ENCODE measurements around the gene UBIAD1.
"Not testable (repeated sequence)": the region's sequence is repeated elsewhere in the genome, so short reads cannot be mapped to it uniquely, and the experiment has no call there.

The UBIAD1 gene

GRCh38 chr1:11298390-11299224 lies 25.6 kb downstream of the UBIAD1 start:
- no peaks in the 10 kb centered on the region for H3K27me3 ChIP-seq
- no peak overlapping the region for H3K27ac ChIP-seq
- peaks cover 17% of the 10 kb centered on the region for H3K36me3 ChIP-seq
- no peak overlapping the region for H3K4me3 ChIP-seq (ENCODE audit: low read depth in 1 of 2, low read length in 1 of 2)
- no peaks in the 10 kb centered on the region for H3K4me1 ChIP-seq (ENCODE audit: control insufficient read depth in 1 of 2, insufficient read depth in 1 of 2, low read depth in 1 of 2, low read length in 1 of 2)
- no peaks in the 10 kb centered on the region for H3K9me3 ChIP-seq
- no peak for TF ChIP-seq CTCF (IDR thresholded peaks at IDR 0.05)

DNA sequence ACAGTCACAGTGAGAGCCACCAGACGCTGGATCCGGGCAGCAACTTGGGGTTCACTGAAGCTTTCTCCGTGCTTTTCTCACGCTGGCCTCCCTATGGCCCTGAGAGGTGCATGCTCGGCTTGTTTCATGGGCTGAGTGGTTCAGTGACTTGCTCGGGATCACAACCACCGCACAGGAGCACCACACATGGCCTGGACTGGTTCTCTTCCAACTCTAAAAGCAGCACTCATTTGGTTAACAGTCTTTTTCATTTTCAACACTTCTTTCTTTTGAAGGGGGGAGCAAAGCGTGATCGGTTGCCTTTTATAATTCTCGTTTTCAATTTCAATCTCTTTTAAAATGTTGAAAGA lies 26.2 kb downstream of the UBIAD1 start:
- no peaks in the 10 kb centered on the region for H3K27me3 ChIP-seq
- no peak overlapping the region for H3K4me3 ChIP-seq (ENCODE audit: low read depth in 1 of 2, low read length in 1 of 2)
- H3K4me1 ChIP-seq (ENCODE audit: control insufficient read depth in 1 of 2, insufficient read depth in 1 of 2, low read depth in 1 of 2, low read length in 1 of 2): no peaks in the 10 kb centered on the region
- peaks cover 17% of the 10 kb centered on the region for H3K36me3 ChIP-seq
- TF ChIP-seq CTCF (IDR thresholded peaks at IDR 0.05): no peak
- no peak overlapping the region for H3K27ac ChIP-seq
- no peaks in the 10 kb centered on the region for H3K9me3 ChIP-seq

GRCh38 chr1:11301601-11302000 lies 28.6 kb downstream of the UBIAD1 start:
- H3K27ac ChIP-seq: no peak overlapping the region
- no peaks in the 10 kb centered on the region for H3K9me3 ChIP-seq
- H3K4me3 ChIP-seq (ENCODE audit: low read depth in 1 of 2, low read length in 1 of 2): no peak overlapping the region
- no peaks in the 10 kb centered on the region for H3K4me1 ChIP-seq (ENCODE audit: control insufficient read depth in 1 of 2, insufficient read depth in 1 of 2, low read depth in 1 of 2, low read length in 1 of 2)
- H3K27me3 ChIP-seq: no peaks in the 10 kb centered on the region
- no peak for TF ChIP-seq CTCF (IDR thresholded peaks at IDR 0.05)
- no peaks in the 10 kb centered on the region for H3K36me3 ChIP-seq

- H3K4me1 ChIP-seq (ENCODE audit: control insufficient read depth in 1 of 2, insufficient read depth in 1 of 2, low read depth in 1 of 2, low read length in 1 of 2): no peaks in the 10 kb centered on the region
- H3K36me3 ChIP-seq: no peaks in the 10 kb centered on the region
These were observed 29.4 kb downstream of the UBIAD1 start for GRCh38 chr1:11302366-11302765.

DNA sequence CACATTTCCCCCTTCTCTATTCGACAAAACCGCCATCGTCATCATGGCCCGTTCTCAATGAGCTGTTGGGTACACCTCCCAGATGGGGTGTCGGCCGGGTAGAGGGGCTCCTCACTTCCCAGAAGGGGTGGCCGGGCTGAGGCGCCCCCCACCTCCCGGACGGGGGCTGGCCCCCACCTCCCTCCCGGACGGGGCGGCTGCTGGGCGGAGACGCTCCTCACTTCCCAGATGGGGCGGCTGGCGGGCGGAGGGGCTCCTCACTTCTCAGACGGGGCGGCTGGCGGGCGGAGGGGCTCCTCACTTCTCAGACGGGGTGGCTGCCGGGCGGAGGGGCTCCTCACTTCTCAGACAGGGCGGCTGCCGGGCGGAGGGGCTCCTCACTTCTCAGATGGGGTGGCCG lies 32.5 kb downstream of the UBIAD1 start:
- H3K27me3 ChIP-seq; H3K9me3 ChIP-seq; H3K36me3 ChIP-seq; H3K4me3 ChIP-seq (ENCODE audit: low read depth in 1 of 2, low read length in 1 of 2); H3K27ac ChIP-seq; H3K4me1 ChIP-seq (ENCODE audit: control insufficient read depth in 1 of 2, insufficient read depth in 1 of 2, low read depth in 1 of 2, low read length in 1 of 2): not testable (repeated sequence)

More at GRCh38 chr1:11302366-11302765, 29.4 kb downstream of the UBIAD1 start:
- Histone ChIP-seq H3K27me3 (no peaks in the 10 kb centered on the region), H3K4me3 (ENCODE audit: low read depth in 1 of 2, low read length in 1 of 2) (no peak overlapping the region), H3K27ac (no peak overlapping the region), H3K9me3 (no peaks in the 10 kb centered on the region)
- TF ChIP-seq CTCF (IDR thresholded peaks at IDR 0.05): no peak

DNA sequence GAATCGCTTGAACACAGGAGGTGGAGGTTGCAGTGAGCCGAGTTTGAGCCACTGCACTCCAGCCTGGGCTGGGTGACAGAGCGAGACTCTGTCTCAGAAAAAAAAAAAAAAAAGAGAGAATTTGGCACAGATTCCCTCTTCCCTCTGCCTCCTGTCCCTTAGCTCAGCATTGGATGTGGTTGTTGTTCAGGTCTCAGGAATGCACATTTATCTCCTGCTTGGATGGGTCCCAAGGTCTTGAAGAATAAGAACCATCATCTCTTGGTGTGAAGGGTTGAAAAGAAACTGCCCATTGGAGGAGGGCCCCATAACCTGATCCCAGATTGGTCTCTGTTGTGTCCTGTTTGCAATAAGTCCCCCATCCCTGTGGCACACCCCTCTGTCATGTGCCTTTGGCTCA lies 34.9 kb downstream of the UBIAD1 start:
- Histone ChIP-seq H3K36me3 (no peaks in the 10 kb centered on the region), H3K9me3 (no peaks in the 10 kb centered on the region), H3K4me1 (ENCODE audit: control insufficient read depth in 1 of 2, insufficient read depth in 1 of 2, low read depth in 1 of 2, low read length in 1 of 2) (no peaks in the 10 kb centered on the region), H3K4me3 (ENCODE audit: low read depth in 1 of 2, low read length in 1 of 2) (no peak overlapping the region), H3K27ac (no peak overlapping the region), H3K27me3 (peaks cover 18% of the 10 kb centered on the region)
- TF ChIP-seq CTCF (IDR thresholded peaks at IDR 0.05): no peak
